ENCODE results near the gene AUTS2.

Gene AUTS2

GRCh38 chr7:70761711-70762328 is 1163.5 kb downstream of the AUTS2 start:
- DNase-seq: no peak

GRCh38 chr7:70762696-70763095 is 1164.4 kb downstream of the AUTS2 start:
- no peak for DNase-seq

- no peak for DNase-seq
These were observed 1165.9 kb downstream of the AUTS2 start for GRCh38 chr7:70763961-70764691.

GRCh38 chr7:70764701-70765208 is 1166.5 kb downstream of the AUTS2 start:
- no peak for DNase-seq

- DNase-seq: no peak
These were observed 1167.4 kb downstream of the AUTS2 start for GRCh38 chr7:70765651-70766050.

- DNase-seq: no peak
These were observed 1167.8 kb downstream of the AUTS2 start for GRCh38 chr7:70766109-70766508.

GRCh38 chr7:70766694-70767093 is 1168.4 kb downstream of the AUTS2 start:
- DNase-seq: no peak

GRCh38 chr7:70770154-70770553 is 1171.9 kb downstream of the AUTS2 start:
- no peak for DNase-seq

- DNase-seq: no peak
These were observed 1173.2 kb downstream of the AUTS2 start for GRCh38 chr7:70771451-70771850.

- no peak for DNase-seq
These were observed 1174.6 kb downstream of the AUTS2 start for GRCh38 chr7:70772891-70773290.

GRCh38 chr7:70773406-70773805 is 1175.1 kb downstream of the AUTS2 start:
- DNase-seq: no peak

GRCh38 chr7:70774950-70775527 is 1176.8 kb downstream of the AUTS2 start:
- DNase-seq: no peak

- no peak for DNase-seq
These were observed 1177.4 kb downstream of the AUTS2 start for GRCh38 chr7:70775570-70776156.

GRCh38 chr7:70776627-70777101 is 1178.4 kb downstream of the AUTS2 start:
- DNase-seq: no peak

- DNase-seq: no peak
These were observed 1179.0 kb downstream of the AUTS2 start for GRCh38 chr7:70777251-70777650.

GRCh38 chr7:70778585-70778984 is 1180.3 kb downstream of the AUTS2 start:
- no peak for DNase-seq

- DNase-seq: no peak
These were observed 1181.0 kb downstream of the AUTS2 start for GRCh38 chr7:70779321-70779720.

- DNase-seq: no peak
These were observed 1183.6 kb downstream of the AUTS2 start for GRCh38 chr7:70781922-70782311.

- no peak for DNase-seq
These were observed 1184.5 kb downstream of the AUTS2 start for GRCh38 chr7:70782796-70783195.

- DNase-seq: no peak
These were observed 1187.2 kb downstream of the AUTS2 start for GRCh38 chr7:70785427-70785826.

- no peak for DNase-seq
These were observed 1187.8 kb downstream of the AUTS2 start for GRCh38 chr7:70786076-70786475.

- DNase-seq: no peak
These were observed 1189.0 kb downstream of the AUTS2 start for GRCh38 chr7:70787286-70787685.

GRCh38 chr7:70787771-70788170 is 1189.5 kb downstream of the AUTS2 start:
- no peak for DNase-seq

- no peak for DNase-seq
These were observed 1190.0 kb downstream of the AUTS2 start for GRCh38 chr7:70788276-70788675.

All from amniotic stem cell (primary cell).